WI38 (cell line): ENCODE data around the gene PROSER2.

ENCODE experiments used
- H3K4me3 ChIP-seq: 2 replicates; pipeline ENCODE4 v1.5.1; 2011; ENCODE audit warnings: low read depth, mild to moderate bottlenecking, control low read depth, low read length
- TF ChIP-seq, protein P1 (sequence below): IDR thresholded peaks from 2 replicates; pipeline ENCODE4 v1.5.1; 2012; ENCODE audit warnings: low read depth, mild to moderate bottlenecking, control low read depth, low read length

PROSER2 gene

GRCh38 chr10:11875494-11876281, 52.5 kb downstream of the PROSER2 start:
- H3K4me3 ChIP-seq: no peak overlapping the region
- TF ChIP-seq, protein P1, sequence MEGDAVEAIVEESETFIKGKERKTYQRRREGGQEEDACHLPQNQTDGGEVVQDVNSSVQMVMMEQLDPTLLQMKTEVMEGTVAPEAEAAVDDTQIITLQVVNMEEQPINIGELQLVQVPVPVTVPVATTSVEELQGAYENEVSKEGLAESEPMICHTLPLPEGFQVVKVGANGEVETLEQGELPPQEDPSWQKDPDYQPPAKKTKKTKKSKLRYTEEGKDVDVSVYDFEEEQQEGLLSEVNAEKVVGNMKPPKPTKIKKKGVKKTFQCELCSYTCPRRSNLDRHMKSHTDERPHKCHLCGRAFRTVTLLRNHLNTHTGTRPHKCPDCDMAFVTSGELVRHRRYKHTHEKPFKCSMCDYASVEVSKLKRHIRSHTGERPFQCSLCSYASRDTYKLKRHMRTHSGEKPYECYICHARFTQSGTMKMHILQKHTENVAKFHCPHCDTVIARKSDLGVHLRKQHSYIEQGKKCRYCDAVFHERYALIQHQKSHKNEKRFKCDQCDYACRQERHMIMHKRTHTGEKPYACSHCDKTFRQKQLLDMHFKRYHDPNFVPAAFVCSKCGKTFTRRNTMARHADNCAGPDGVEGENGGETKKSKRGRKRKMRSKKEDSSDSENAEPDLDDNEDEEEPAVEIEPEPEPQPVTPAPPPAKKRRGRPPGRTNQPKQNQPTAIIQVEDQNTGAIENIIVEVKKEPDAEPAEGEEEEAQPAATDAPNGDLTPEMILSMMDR: no peak

DNA sequence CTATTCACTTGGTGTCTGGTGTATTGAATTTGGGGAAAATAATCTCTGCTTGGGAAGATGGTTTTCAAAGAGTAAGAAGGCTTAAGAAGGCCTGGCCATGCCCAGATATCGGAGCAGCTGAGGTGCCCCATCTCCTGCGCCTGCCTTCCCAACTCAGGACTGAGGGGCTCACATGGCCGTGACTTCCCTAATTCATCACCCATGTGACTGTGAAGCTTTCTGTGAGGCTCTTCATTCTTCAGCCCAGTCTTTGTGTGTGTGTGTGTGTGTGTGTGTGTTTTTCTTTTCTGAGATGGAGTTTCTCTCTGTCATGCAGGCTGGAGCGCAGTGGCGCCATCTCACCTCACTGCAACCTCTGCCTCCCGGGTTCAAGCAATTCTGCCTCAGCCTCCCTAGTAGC, 53.2 kb downstream of the PROSER2 start:
- TF ChIP-seq, protein P1: no peak
- H3K4me3 ChIP-seq: no peak overlapping the region

GRCh38 chr10:11876805-11877590, 53.8 kb downstream of the PROSER2 start:
- H3K4me3 ChIP-seq: no peak overlapping the region
- TF ChIP-seq, protein P1: no peak

- TF ChIP-seq, protein P1: no peak
- H3K4me3 ChIP-seq: no peak overlapping the region
Measured at GRCh38 chr10:11877591-11877905, 54.4 kb downstream of the PROSER2 start.

DNA sequence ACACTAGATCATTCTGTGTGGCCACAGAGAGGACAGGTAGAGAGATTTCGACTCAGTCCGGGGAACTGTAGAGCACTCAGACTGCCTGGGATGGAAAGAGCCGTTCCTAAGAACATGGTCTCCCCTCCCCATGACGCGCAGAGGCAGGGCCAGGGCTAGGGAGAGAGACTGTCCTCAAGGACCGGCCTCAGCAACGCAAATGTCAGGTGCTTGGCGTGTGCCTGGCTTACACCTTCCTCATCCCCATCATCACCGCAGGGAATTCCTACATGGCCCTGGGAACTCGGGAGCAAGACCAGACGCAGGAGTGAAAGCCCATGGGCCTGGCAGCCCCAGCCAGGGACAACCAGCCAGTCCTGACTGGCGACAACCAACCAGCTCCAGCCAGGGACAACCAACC, 55.6 kb downstream of the PROSER2 start:
- TF ChIP-seq, protein P1: no peak

DNA sequence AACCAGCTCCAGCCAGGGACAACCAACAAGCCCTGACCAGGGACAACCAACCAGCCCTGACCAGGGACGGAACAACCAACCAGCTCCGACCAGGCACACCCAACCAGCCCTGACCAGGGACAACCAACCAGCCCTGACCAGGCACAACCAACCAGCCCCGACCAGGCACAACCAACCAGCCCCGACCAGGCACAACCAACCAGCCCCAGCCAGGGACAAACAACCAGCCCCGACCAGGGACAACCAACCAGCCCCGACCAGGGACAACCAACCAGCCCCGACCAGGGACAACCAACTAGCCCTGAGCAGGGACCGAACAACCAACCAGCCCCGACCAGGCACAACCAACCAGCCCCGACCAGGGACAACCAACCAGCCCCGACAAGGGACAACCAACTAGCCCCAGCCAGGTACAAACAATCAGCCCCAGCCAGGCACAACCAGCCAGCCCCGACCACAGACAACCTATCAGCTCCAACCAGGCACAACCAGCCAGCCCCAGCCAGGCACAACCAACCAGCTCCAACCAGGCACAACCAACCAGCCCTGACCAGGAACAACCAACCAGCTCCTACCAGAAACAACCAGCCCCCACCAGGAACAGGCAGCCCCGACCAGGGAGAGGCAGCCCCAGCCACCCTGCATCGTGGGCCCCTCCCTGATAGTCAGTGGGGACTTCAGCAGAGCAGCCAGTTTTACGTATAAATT, 56.4 kb downstream of the PROSER2 start:
- TF ChIP-seq, protein P1: no peak
- H3K4me3 ChIP-seq: no peak overlapping the region

More for the DNA sequence above, 55.6 kb downstream of the PROSER2 start:
- H3K4me3 ChIP-seq: no peak overlapping the region
